GM13977 (cell line): ENCODE data around the gene CARMIL1.

Experiments
- DNase-seq: peaks from one replicate; pipeline ENCODE4 v3.0.0; 2012; ENCODE audit warnings: low spot score
- CTCF ChIP-seq: IDR thresholded peaks from 2 replicates; pipeline ENCODE4 v1.5.1; 2012; ENCODE audit warnings: mild to moderate bottlenecking, control low read depth; ENCODE audit not compliant: insufficient read depth; ENCODE audit errors: extremely low read depth, missing control alignments
- in situ Hi-C: fragments of 300-500 bp; cut with MboI; formaldehyde crosslinking; loops from one replicate; pipeline ENCODE4 v1.12.0; 2022; ENCODE audit warnings: low sequenced_read_pairs, low pct_unique_long_range_greater_than_20kb, mixed read lengths, inconsistent platforms; ENCODE audit not compliant: unreplicated experiment

The CARMIL1 gene

GRCh38 chr6:25576919-25577318, 297.7 kb downstream of the CARMIL1 start:
- in situ Hi-C loops, result no loop called here
- TF ChIP-seq CTCF, result no peak
- no peak for DNase-seq

- in situ Hi-C loops, result no loop called here
- no peak for DNase-seq
- no peak for TF ChIP-seq CTCF
Measured at GRCh38 chr6:25578538-25578937, 299.4 kb downstream of the CARMIL1 start.

- TF ChIP-seq CTCF, result no peak
- no peak for DNase-seq
- in situ Hi-C loops, result no loop called here
Measured at GRCh38 chr6:25579391-25579883, 300.3 kb downstream of the CARMIL1 start.

GRCh38 chr6:25579902-25580495, 300.8 kb downstream of the CARMIL1 start:
- DNase-seq, result no peak
- TF ChIP-seq CTCF, result no peak
- in situ Hi-C loops, result no loop called here

- no peak for DNase-seq
- TF ChIP-seq CTCF, result no peak
- in situ Hi-C loops, result no loop called here
Measured at GRCh38 chr6:25582101-25582500, 302.9 kb downstream of the CARMIL1 start.

- TF ChIP-seq CTCF, result no peak
- in situ Hi-C loops, result no loop called here
- DNase-seq, result no peak
Measured at GRCh38 chr6:25583099-25583498, 303.9 kb downstream of the CARMIL1 start.
